ENCODE data around the gene SPDYE6.

SPDYE6 gene

DNA sequence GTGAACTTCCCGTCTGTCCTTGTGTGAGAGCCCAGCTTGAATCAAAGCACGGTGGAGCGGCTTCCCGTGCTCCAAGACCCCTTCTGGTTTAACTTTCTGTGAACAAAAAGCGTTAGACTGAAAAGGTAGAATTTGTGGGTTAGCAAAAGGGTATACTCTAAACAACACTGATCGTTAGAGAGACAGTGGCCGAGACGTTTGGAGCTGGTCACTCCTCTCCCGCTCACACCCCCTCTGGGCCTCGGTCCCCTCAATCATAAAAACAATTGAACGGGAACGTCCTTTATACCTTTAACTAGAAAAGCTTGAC is 40.4 kb upstream of the SPDYE6 start:
- no peaks in the 10 kb centered on the region for H3K9me3 ChIP-seq
- H3K4me3 ChIP-seq (ENCODE audit: low read depth, low read length), result peak overlapping the region; percentile 98
- no peaks in the 10 kb centered on the region for H3K27me3 ChIP-seq
- H3K36me3 ChIP-seq, result peaks cover 37% of the 10 kb centered on the region
- H3K4me1 ChIP-seq, result no peaks in the 10 kb centered on the region
- DNase-seq, result no peak
- TF ChIP-seq, protein P1, sequence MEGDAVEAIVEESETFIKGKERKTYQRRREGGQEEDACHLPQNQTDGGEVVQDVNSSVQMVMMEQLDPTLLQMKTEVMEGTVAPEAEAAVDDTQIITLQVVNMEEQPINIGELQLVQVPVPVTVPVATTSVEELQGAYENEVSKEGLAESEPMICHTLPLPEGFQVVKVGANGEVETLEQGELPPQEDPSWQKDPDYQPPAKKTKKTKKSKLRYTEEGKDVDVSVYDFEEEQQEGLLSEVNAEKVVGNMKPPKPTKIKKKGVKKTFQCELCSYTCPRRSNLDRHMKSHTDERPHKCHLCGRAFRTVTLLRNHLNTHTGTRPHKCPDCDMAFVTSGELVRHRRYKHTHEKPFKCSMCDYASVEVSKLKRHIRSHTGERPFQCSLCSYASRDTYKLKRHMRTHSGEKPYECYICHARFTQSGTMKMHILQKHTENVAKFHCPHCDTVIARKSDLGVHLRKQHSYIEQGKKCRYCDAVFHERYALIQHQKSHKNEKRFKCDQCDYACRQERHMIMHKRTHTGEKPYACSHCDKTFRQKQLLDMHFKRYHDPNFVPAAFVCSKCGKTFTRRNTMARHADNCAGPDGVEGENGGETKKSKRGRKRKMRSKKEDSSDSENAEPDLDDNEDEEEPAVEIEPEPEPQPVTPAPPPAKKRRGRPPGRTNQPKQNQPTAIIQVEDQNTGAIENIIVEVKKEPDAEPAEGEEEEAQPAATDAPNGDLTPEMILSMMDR (IDR thresholded peaks at IDR 0.05; ENCODE audit: low read depth, low read length), result no peak

DNA sequence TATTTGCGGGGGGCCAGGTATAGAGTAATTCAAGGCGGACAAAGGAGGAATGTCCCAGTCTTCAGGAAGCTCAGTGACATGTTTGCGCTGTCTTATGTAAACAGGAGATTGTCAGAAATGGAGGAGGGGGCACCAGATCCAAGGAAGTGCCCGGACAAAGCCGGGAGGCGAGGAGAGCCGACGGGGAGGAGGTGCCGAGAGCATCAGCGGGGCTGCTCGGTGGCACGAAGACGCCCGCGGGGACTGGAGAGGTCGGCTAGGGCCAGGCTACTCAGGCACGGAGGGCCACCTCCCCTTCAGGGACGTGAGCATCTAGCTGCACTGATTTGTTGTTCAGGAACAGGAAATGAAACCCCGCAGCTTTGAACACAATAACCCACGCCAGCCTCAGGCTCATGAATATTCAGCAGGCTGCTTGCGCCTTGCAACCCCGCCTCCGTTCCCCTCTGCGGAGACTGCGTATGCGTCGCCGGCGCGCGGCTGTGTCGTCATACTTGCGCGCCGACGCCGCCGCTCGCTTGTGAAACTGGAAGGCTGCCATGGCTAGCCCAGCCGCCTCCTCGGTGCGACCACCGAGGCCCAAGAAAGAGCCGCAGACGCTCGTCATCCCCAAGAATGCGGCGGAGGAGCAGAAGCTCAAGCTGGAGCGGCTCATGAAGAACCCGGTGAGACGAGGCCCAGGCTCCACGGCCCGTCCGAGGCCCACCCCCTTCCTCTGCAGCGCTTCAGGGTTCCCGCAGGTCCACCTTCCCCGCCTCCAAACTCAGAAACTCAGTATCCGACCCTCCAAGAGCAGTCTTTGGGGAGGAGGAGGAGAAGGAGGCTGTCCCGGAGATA is 39.8 kb upstream of the SPDYE6 start, which contains the start of gene PRKRIP1:
Gene PRKRIP1 (plus strand): TSS at position 491 of the 837 bp plus-strand sequence. CDS start 49 bp downstream, at position 540.
- H3K27me3 ChIP-seq, result no peaks in the 10 kb centered on the region
- TF ChIP-seq, protein P1 (IDR thresholded peaks at IDR 0.05; ENCODE audit: low read depth, low read length), result no peak
- DNase-seq, result peak; percentile 87
- no peaks in the 10 kb centered on the region for H3K9me3 ChIP-seq
- H3K4me3 ChIP-seq (ENCODE audit: low read depth, low read length), result peak within 1 kb of the TSS; percentile 98
- H3K36me3 ChIP-seq, result peaks cover 33% of the 10 kb centered on the region
- no peaks in the 10 kb centered on the region for H3K4me1 ChIP-seq

DNA sequence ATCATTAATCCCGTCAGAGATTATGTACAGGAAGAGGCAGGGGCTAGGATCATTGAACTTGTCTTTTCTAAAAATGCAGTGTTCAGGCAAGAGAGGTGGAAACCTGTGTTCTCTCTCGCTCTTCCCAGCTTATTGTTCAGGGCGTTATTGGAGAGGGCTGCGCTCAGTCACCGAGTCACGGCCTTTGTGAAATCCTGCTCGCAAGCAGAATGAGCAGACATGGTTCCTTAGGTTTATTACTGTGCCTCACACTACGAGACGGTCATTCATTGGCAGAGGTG is 39.3 kb upstream of the SPDYE6 start:
- Histone ChIP-seq H3K4me1 (no peaks in the 10 kb centered on the region), H3K36me3 (peaks cover 27% of the 10 kb centered on the region), H3K4me3 (ENCODE audit: low read depth, low read length) (peak overlapping the region; percentile 98), H3K27me3 (no peaks in the 10 kb centered on the region), H3K9me3 (no peaks in the 10 kb centered on the region)
- TF ChIP-seq, protein P1 (IDR thresholded peaks at IDR 0.05; ENCODE audit: low read depth, low read length), result no peak
- DNase-seq, result no peak

DNA sequence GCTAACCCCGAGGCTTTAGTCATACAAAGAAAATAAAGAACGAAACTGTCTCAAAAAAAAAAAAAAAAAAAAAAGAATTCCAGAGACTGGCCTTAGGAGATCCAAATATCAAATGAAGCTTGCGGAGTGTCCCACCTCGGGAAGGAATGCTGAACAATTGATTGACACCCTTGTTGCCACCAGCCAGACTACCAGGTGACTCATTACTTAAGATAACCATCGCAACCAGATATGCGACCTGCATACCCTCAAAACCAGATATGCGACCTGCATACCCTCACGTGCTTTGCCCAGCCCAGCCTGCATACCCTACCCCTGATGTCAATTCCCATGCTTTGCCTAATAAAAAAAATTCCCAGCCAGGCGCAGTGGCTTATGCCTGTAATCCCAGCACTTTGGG is 37.2 kb upstream of the SPDYE6 start:
- no peak for DNase-seq
- H3K9me3 ChIP-seq, result no peaks in the 10 kb centered on the region
- H3K27me3 ChIP-seq, result no peaks in the 10 kb centered on the region
- TF ChIP-seq, protein P1 (IDR thresholded peaks at IDR 0.05; ENCODE audit: low read depth, low read length), result no peak
- no peak overlapping the region for H3K4me3 ChIP-seq (ENCODE audit: low read depth, low read length)
- H3K36me3 ChIP-seq, result peaks cover 11% of the 10 kb centered on the region
- H3K4me1 ChIP-seq, result no peaks in the 10 kb centered on the region

DNA sequence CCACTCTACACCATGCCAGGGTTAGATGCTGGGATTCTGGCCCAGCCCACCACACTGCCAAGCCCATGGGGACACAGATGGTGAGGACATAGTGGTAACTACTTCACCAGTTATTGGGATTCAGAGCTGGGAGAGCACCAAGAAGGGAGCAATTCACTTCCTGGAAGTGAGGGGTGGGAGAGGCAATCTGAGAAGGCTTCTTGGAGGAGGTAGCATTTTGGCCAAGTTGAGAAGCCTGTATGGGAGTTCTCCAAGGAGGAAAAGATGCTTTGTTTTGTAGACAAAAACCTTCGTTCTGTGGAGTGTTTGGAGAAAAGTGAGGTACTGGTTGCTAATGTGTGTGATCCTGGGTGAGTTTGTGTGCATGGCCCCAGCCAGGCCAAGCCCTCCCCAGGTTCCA is 36.1 kb upstream of the SPDYE6 start:
- Histone ChIP-seq H3K4me1 (no peaks in the 10 kb centered on the region), H3K27me3 (no peaks in the 10 kb centered on the region), H3K4me3 (ENCODE audit: low read depth, low read length) (no peak overlapping the region), H3K36me3 (peaks cover 8% of the 10 kb centered on the region), H3K9me3 (no peaks in the 10 kb centered on the region)
- TF ChIP-seq, protein P1 (IDR thresholded peaks at IDR 0.05; ENCODE audit: low read depth, low read length), result no peak
- DNase-seq, result no peak

DNA sequence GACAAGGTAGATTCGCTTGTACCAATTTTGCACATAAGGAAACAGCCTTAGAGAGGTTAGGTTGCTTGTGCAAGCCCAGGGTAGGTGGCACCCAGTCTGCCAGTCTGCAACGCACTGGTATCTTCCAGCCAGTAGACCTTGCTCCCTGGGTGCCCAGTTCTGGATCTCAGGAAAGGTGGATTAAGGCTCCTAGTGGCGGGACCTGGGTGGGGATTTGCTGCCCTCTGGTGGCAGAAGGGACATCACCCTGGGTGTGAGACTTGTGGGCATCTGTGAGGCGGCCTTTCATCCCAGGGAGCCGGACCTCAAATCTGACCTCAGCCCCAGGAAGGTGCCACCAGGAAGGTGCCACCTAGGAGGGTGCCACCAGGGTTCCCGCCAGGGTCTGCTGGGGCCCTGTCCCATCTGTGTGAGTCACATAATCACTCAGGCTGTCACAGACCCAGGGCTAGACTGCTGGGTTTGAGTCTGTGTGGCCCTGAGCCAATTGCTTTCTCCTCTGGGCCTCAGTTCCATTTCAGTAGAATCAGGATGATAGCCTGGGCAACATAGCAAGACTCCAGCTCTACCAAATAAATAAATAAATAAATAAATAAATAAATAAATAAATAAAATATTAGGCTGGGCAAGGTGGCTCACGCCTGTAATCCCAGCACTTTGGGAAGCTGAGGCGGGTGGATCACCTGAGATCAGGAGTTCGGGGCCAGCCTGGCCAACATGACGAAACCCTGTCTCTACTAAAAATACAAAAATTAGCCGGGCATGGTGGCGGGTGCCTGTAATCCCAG is 34.6 kb upstream of the SPDYE6 start:
- Histone ChIP-seq H3K4me3 (ENCODE audit: low read depth, low read length) (no peak overlapping the region), H3K36me3 (peaks cover 17% of the 10 kb centered on the region), H3K4me1 (no peaks in the 10 kb centered on the region), H3K9me3 (no peaks in the 10 kb centered on the region), H3K27me3 (no peaks in the 10 kb centered on the region)
- TF ChIP-seq, protein P1 (IDR thresholded peaks at IDR 0.05; ENCODE audit: low read depth, low read length), result peak; percentile 98
- peak; percentile 91 for DNase-seq
